Measurements from ENCODE around the gene SUMF2.
"Not testable (repeated sequence)": the region's sequence is repeated elsewhere in the genome, so short reads cannot be mapped to it uniquely, and the experiment has no call there.

The SUMF2 gene

GRCh38 chr7:56107954-56108258 is 43.8 kb downstream of the SUMF2 start:
- FAIRE-seq, result no peak

GRCh38 chr7:56110611-56111010 is 46.5 kb downstream of the SUMF2 start:
- FAIRE-seq, result no peak

- FAIRE-seq, result not testable (repeated sequence)
Measured at GRCh38 chr7:56112244-56112643, 48.2 kb downstream of the SUMF2 start.

- FAIRE-seq, result no peak
Measured at GRCh38 chr7:56115852-56116538, 51.9 kb downstream of the SUMF2 start, which contains the start of gene NUPR2. Gene NUPR2, minus strand, starts transcription at chr7:56116417. Its CDS starts 103 bp downstream, at chr7:56116314.

- no peak for FAIRE-seq
Measured at GRCh38 chr7:56121440-56121839, 57.4 kb downstream of the SUMF2 start.

- FAIRE-seq, result no peak
Measured at GRCh38 chr7:56124981-56125380, 60.9 kb downstream of the SUMF2 start.

GRCh38 chr7:56125831-56126230 is 61.7 kb downstream of the SUMF2 start:
- no peak for FAIRE-seq

- FAIRE-seq, result no peak
Measured at GRCh38 chr7:56127241-56127975, 63.3 kb downstream of the SUMF2 start.
